Neural cell (in vitro differentiated cells): ENCODE measurements around the gene BHLHA9.

Experiments
- CTCF ChIP-seq: fragments of 450-650 bp; IDR thresholded peaks from 2 replicates; pipeline ENCODE4 v1.5.1; 2014; ENCODE audit warnings: antibody characterized with exemption, mild to moderate bottlenecking, moderate library complexity; ENCODE audit not compliant: poor library complexity, severe bottlenecking
- EP300 ChIP-seq: fragments of 450-650 bp; conservative IDR thresholded peaks from 2 replicates; pipeline ENCODE4 v1.6.1; 2014; ENCODE audit warnings: antibody characterized with exemption, mild to moderate bottlenecking, moderate library complexity; ENCODE audit not compliant: poor library complexity, severe bottlenecking
- EZH2 ChIP-seq: fragments of 200-600, 300-800 bp; shearing (Covaris generic), sonication (generic); IDR thresholded peaks from 2 replicates; pipeline ENCODE4 v1.6.1; 2014; ENCODE audit warnings: antibody characterized with exemption, low read length, borderline replicate concordance, mild to moderate bottlenecking; ENCODE audit not compliant: insufficient read depth, poor library complexity, severe bottlenecking
- MXI1 ChIP-seq: fragments of 450-650 bp; conservative IDR thresholded peaks from 2 replicates; pipeline ENCODE4 v1.6.1; 2014; ENCODE audit warnings: antibody characterized with exemption, mild to moderate bottlenecking; ENCODE audit not compliant: poor library complexity, severe bottlenecking
- POLR2AphosphoS5 ChIP-seq: IDR thresholded peaks from 2 replicates; pipeline ENCODE4 v1.6.1; 2012
- RAD21 ChIP-seq: fragments of 450-650 bp; conservative IDR thresholded peaks from 2 replicates; pipeline ENCODE4 v1.6.1; 2014; ENCODE audit warnings: antibody characterized with exemption, mild to moderate bottlenecking, moderate library complexity
- REST ChIP-seq: IDR thresholded peaks from 2 replicates; pipeline ENCODE4 v1.6.1; 2012; ENCODE audit warnings: borderline replicate concordance
- SMC3 ChIP-seq: fragments of 450-650 bp; conservative IDR thresholded peaks from 2 replicates; pipeline ENCODE4 v1.6.1; 2014; ENCODE audit warnings: antibody characterized with exemption, mild to moderate bottlenecking, moderate library complexity; ENCODE audit not compliant: poor library complexity
- TAF1 ChIP-seq: IDR thresholded peaks from 2 replicates; pipeline ENCODE4 v1.6.1; 2012; ENCODE audit warnings: low read depth

- TF ChIP-seq CTCF, result no peak
- TF ChIP-seq REST, result peak; percentile 47
- no peak for TF ChIP-seq RAD21
- no peak for TF ChIP-seq EZH2
- TF ChIP-seq TAF1, result no peak
- no peak for TF ChIP-seq SMC3
- no peak for TF ChIP-seq EP300
- TF ChIP-seq MXI1, result no peak
- TF ChIP-seq POLR2AphosphoS5, result no peak
Observed at GRCh38 chr17:1313270-1314005, 43.2 kb downstream of the BHLHA9 start.
